Activated CD4-positive, alpha-beta T cell treated with anti-CD3 and anti-CD28 coated beads for 36 hours (primary cell): ENCODE results near the gene HOXA2. TPM values are rescaled to one million over a fixed set of nuclear protein-coding genes. Genes with fewer than 3 reads are reported as not detected.

Experiments
- ATAC-seq: fragments of 200-7000 bp; cut with Tn5 transposase; one replicate; pipeline ENCODE4 v1.10.0; 2021; ENCODE audit warnings: mild to moderate bottlenecking, moderate library complexity
- CTCF ChIA-PET: fragments of 350-600 bp; sonication (Branson Sonifier 250); formaldehyde crosslinking; loops from one replicate; lab custom pipeline; 2021; ENCODE audit warnings: antibody characterized with exemption; lab: Charles Lee
- POLR2A ChIA-PET: fragments of 350-600 bp; sonication (Branson Sonifier 250); formaldehyde crosslinking; loops from one replicate; lab custom pipeline; 2021; ENCODE audit warnings: antibody characterized with exemption, inconsistent platforms; lab: Charles Lee
- DNase-seq: peaks from one replicate; pipeline ENCODE4 v3.0.0-alpha.2; 2020
- H3K27ac Mint-ChIP-seq: one replicate; pipeline ENCODE4 v1.8.0; 2021; ENCODE audit warnings: mixed read lengths
- H3K27me3 Mint-ChIP-seq: one replicate; pipeline ENCODE4 v1.8.0; 2021; ENCODE audit warnings: mixed read lengths
- H3K36me3 Mint-ChIP-seq: one replicate; pipeline ENCODE4 v1.8.0; 2021; ENCODE audit warnings: low read depth, mixed read lengths
- H3K4me1 Mint-ChIP-seq: one replicate; pipeline ENCODE4 v1.8.0; 2021; ENCODE audit warnings: mixed read lengths
- H3K4me3 Mint-ChIP-seq: one replicate; pipeline ENCODE4 v1.8.0; 2021; ENCODE audit warnings: mild to moderate bottlenecking, moderate library complexity, mixed read lengths
- H3K9me3 Mint-ChIP-seq: one replicate; pipeline ENCODE4 v1.8.0; 2021; ENCODE audit warnings: low read depth, mixed read lengths
- intact Hi-C, 2 experiments: fragments of 100-400 bp; cut with DNase I in 1 of 2; cut with micrococcal nuclease in 1 of 2; formaldehyde crosslinking; loops; one replicate each; pipeline versions ENCODE4 v1.14.2 to v1.15.1; 2022 to 2024; cut with DNase I, micrococcal nuclease
- total RNA-seq, 2 experiments: library from RNA; stranded (reverse); gene quantifications; one replicate each; pipeline ENCODE4 v1.2.3, GENCODE V29; 2021

HOXA2 gene
- not detected for total RNA-seq

- H3K9me3 Mint-ChIP-seq, result no peaks in the 10 kb centered on the region
- DNase-seq (peak; percentile 17), ATAC-seq (no peak)
- POLR2A ChIA-PET, result no interaction called here
- H3K36me3 Mint-ChIP-seq, result no peaks in the 10 kb centered on the region
- H3K4me1 Mint-ChIP-seq, result peaks cover 26% of the 10 kb centered on the region
- H3K27me3 Mint-ChIP-seq, result peaks cover 78% of the 10 kb centered on the region
- H3K27ac Mint-ChIP-seq, result no peak within 1 kb of the TSS
- CTCF ChIA-PET, result no interaction called here
- peak within 1 kb of the TSS; percentile 30 for H3K4me3 Mint-ChIP-seq
- intact Hi-C loops, result no loop called here
These were observed at the start of gene HOXA2 for GRCh38 chr7:27102581-27103442. Gene HOXA2 (minus strand): TSS chr7:27102683. CDS start chr7:27102500, 183 bp downstream.

- no peak overlapping the region for H3K27ac Mint-ChIP-seq
- CTCF ChIA-PET, result interaction anchor here (0.5 to 3.6 kb wide), 10 partner anchors 8 to 464 kb away, joined by 3 to 16 read pairs (median 5); partner anchors contain the start of gene EVX1
- intact Hi-C loops, result loop anchor here (2.0 to 5.0 kb wide), 3 partner anchors 17 to 55 kb away; partner anchors contain the start of gene HOXA11 (in 2 of the 2)
- POLR2A ChIA-PET, result no interaction called here
- H3K36me3 Mint-ChIP-seq, result no peaks in the 10 kb centered on the region
- DNase-seq, result no peak
- H3K4me3 Mint-ChIP-seq, result peak overlapping the region; percentile 35
- ATAC-seq, result no peak
- peaks cover 81% of the 10 kb centered on the region for H3K27me3 Mint-ChIP-seq
- H3K9me3 Mint-ChIP-seq, result no peaks in the 10 kb centered on the region
- H3K4me1 Mint-ChIP-seq, result peaks cover 40% of the 10 kb centered on the region
These were observed 49.0 kb upstream of the HOXA2 start for GRCh38 chr7:27151341-27151930.

GRCh38 chr7:27150568-27151340 is 48.3 kb upstream of the HOXA2 start:
- H3K9me3 Mint-ChIP-seq, result no peaks in the 10 kb centered on the region
- no peak overlapping the region for H3K27ac Mint-ChIP-seq
- peak; percentile 82 for DNase-seq
- H3K27me3 Mint-ChIP-seq, result peaks cover 83% of the 10 kb centered on the region
- ChIA-PET CTCF (interaction anchor here (0.5 to 3.6 kb wide), 15 partner anchors 8 to 781 kb away, joined by 3 to 16 read pairs (median 5); partner anchors contain the start of gene EVX1), POLR2A (no interaction called here)
- intact Hi-C loops, result loop anchor here (2.0 to 5.0 kb wide), 3 partner anchors 16 to 54 kb away; partner anchors contain the start of gene HOXA11 (in 2 of the 2)
- H3K4me1 Mint-ChIP-seq, result peaks cover 36% of the 10 kb centered on the region
- peak; percentile 83 for ATAC-seq
- H3K4me3 Mint-ChIP-seq, result peak overlapping the region; percentile 35
- H3K36me3 Mint-ChIP-seq, result no peaks in the 10 kb centered on the region

GRCh38 chr7:27149842-27150567 is 47.5 kb upstream of the HOXA2 start:
- ChIA-PET CTCF (interaction anchor here (0.7 to 3.6 kb wide), 16 partner anchors 9 to 780 kb away, joined by 3 to 16 read pairs (median 4); partner anchors contain the start of gene EVX1), POLR2A (interaction anchor here (0.6 kb wide), 1 partner anchor 13 kb away, joined by 8 read pairs; no protein-coding TSS in a partner anchor)
- intact Hi-C loops, result loop anchor here (2.0 to 5.0 kb wide), 4 partner anchors 15 to 53 kb away; partner anchors contain the start of gene HOXA11 (in 2 of the 2)
- peaks cover 29% of the 10 kb centered on the region for H3K4me1 Mint-ChIP-seq
- no peaks in the 10 kb centered on the region for H3K36me3 Mint-ChIP-seq
- peak overlapping the region; percentile 12 for H3K4me3 Mint-ChIP-seq
- no peak overlapping the region for H3K27ac Mint-ChIP-seq
- ATAC-seq (peak; percentile 9), DNase-seq (no peak)
- H3K27me3 Mint-ChIP-seq, result peaks cover 77% of the 10 kb centered on the region
- H3K9me3 Mint-ChIP-seq, result no peaks in the 10 kb centered on the region

- ATAC-seq (no peak), DNase-seq (no peak)
- H3K9me3 Mint-ChIP-seq, result no peaks in the 10 kb centered on the region
- H3K27me3 Mint-ChIP-seq, result peaks cover 70% of the 10 kb centered on the region
- no peaks in the 10 kb centered on the region for H3K36me3 Mint-ChIP-seq
- ChIA-PET CTCF (interaction anchor here (0.7 to 3.6 kb wide), 17 partner anchors 9 to 779 kb away, joined by 3 to 16 read pairs (median 4); partner anchors contain the start of gene EVX1), POLR2A (interaction anchor here (0.6 kb wide), 1 partner anchor 14 kb away, joined by 8 read pairs; no protein-coding TSS in a partner anchor)
- H3K27ac Mint-ChIP-seq, result no peak overlapping the region
- intact Hi-C loops, result loop anchor here in 1 of 2 experiments (2.0 kb wide), 1 partner anchor 18 kb away; no protein-coding TSS in a partner anchor
- H3K4me1 Mint-ChIP-seq, result peaks cover 20% of the 10 kb centered on the region
- H3K4me3 Mint-ChIP-seq, result no peak overlapping the region
These were observed 46.5 kb upstream of the HOXA2 start for GRCh38 chr7:27148756-27149641.

- Mint-ChIP-seq H3K27me3 (peaks cover 62% of the 10 kb centered on the region), H3K4me1 (peaks cover 20% of the 10 kb centered on the region), H3K4me3 (no peak overlapping the region), H3K9me3 (no peaks in the 10 kb centered on the region), H3K27ac (no peak overlapping the region), H3K36me3 (no peaks in the 10 kb centered on the region)
- ATAC-seq, result no peak
- peak; percentile 7 for DNase-seq
- POLR2A ChIA-PET, result no interaction called here
- CTCF ChIA-PET, result interaction anchor here (0.8 to 3.6 kb wide), 7 partner anchors 13 to 99 kb away, joined by 3 to 16 read pairs (median 7); no protein-coding TSS in a partner anchor
- intact Hi-C loops, result loop anchor here in 1 of 2 experiments (2.0 kb wide), 1 partner anchor 19 kb away; no protein-coding TSS in a partner anchor
These were observed 45.7 kb upstream of the HOXA2 start for GRCh38 chr7:27148031-27148755.

- POLR2A ChIA-PET, result no interaction called here
- no peaks in the 10 kb centered on the region for H3K9me3 Mint-ChIP-seq
- H3K4me3 Mint-ChIP-seq, result no peak within 1 kb of the TSS
- H3K36me3 Mint-ChIP-seq, result no peaks in the 10 kb centered on the region
- DNase-seq, result peak; percentile 29
- CTCF ChIA-PET, result interaction anchor here (1.1 to 2.0 kb wide), 3 partner anchors 14 to 48 kb away, joined by 3 to 8 read pairs (median 7); no protein-coding TSS in a partner anchor
- peaks cover 61% of the 10 kb centered on the region for H3K27me3 Mint-ChIP-seq
- H3K4me1 Mint-ChIP-seq, result peaks cover 20% of the 10 kb centered on the region
- no peak for ATAC-seq
- intact Hi-C loops, result loop anchor here in 1 of 2 experiments (2.0 kb wide), 1 partner anchor 19 kb away; no protein-coding TSS in a partner anchor
- H3K27ac Mint-ChIP-seq, result no peak within 1 kb of the TSS
These were observed 44.9 kb upstream of the HOXA2 start, which contains the start of gene HOXA6 for GRCh38 chr7:27147199-27148030. Gene HOXA6 (minus strand): TSS chr7:27147774. CDS start chr7:27147749, 25 bp downstream.

GRCh38 chr7:27146491-27147198 is 44.2 kb upstream of the HOXA2 start:
- peaks cover 56% of the 10 kb centered on the region for H3K27me3 Mint-ChIP-seq
- H3K4me1 Mint-ChIP-seq, result peaks cover 15% of the 10 kb centered on the region
- no peak overlapping the region for H3K4me3 Mint-ChIP-seq
- H3K36me3 Mint-ChIP-seq, result no peaks in the 10 kb centered on the region
- DNase-seq, result no peak
- intact Hi-C loops, result no loop called here
- H3K27ac Mint-ChIP-seq, result no peak overlapping the region
- POLR2A ChIA-PET, result no interaction called here
- ATAC-seq, result no peak
- no peaks in the 10 kb centered on the region for H3K9me3 Mint-ChIP-seq
- CTCF ChIA-PET, result interaction anchor here (1.9 kb wide), 1 partner anchor 33 kb away, joined by 6 read pairs; no protein-coding TSS in a partner anchor
